Liver (tissue), 3 donors: Measurements from ENCODE around the gene CYP4F22.

Source experiments
- CTCF ChIP-seq: fragments of 150-350 bp; IDR thresholded peaks from 2 replicates; pipeline ENCODE4 v1.5.1; 2017; ENCODE audit warnings: improper control_type of control experiment, low read depth, low read length; ENCODE audit not compliant: missing input control
- EGR1 ChIP-seq, 2 donors: IDR thresholded peaks; 2 replicates each; pipeline ENCODE4 v1.6.1; 2016 to 2018; ENCODE audit warnings: antibody characterized with exemption in 2 of 2, low read depth in 2 of 2
- GABPA ChIP-seq, 2 donors: IDR thresholded peaks in 1 of 2; conservative IDR thresholded peaks in 1 of 2; 2 replicates each; pipeline ENCODE4 v1.6.1; 2016; ENCODE audit warnings: antibody characterized with exemption in 2 of 2, mild to moderate bottlenecking in 1 of 2, moderate library complexity in 1 of 2
- JUND ChIP-seq, 2 donors: IDR thresholded peaks; 2 replicates each; pipeline ENCODE4 v1.6.1; 2016; ENCODE audit warnings: antibody characterized with exemption in 2 of 2
- RAD21 ChIP-seq, 2 donors: IDR thresholded peaks; 2 replicates each; pipeline ENCODE4 v1.6.1; 2016; ENCODE audit warnings: antibody characterized with exemption in 2 of 2, mild to moderate bottlenecking in 2 of 2
- TAF1 ChIP-seq: conservative IDR thresholded peaks from 2 replicates; pipeline ENCODE4 v1.6.1; 2016; ENCODE audit warnings: antibody characterized with exemption, mild to moderate bottlenecking
- YY1 ChIP-seq: IDR thresholded peaks from 2 replicates; pipeline ENCODE4 v1.6.1; 2016; ENCODE audit warnings: antibody characterized with exemption, mild to moderate bottlenecking
- ZBTB33 ChIP-seq: IDR thresholded peaks from 2 replicates; pipeline ENCODE4 v1.6.1; 2016; ENCODE audit warnings: antibody characterized with exemption
- TF ChIP-seq, protein P1 (sequence below): IDR thresholded peaks from 2 replicates; pipeline ENCODE4 v1.6.1; 2016; ENCODE audit warnings: antibody characterized with exemption, mild to moderate bottlenecking
- donor health status: healthy.
- donor health status: healthy.

DNA sequence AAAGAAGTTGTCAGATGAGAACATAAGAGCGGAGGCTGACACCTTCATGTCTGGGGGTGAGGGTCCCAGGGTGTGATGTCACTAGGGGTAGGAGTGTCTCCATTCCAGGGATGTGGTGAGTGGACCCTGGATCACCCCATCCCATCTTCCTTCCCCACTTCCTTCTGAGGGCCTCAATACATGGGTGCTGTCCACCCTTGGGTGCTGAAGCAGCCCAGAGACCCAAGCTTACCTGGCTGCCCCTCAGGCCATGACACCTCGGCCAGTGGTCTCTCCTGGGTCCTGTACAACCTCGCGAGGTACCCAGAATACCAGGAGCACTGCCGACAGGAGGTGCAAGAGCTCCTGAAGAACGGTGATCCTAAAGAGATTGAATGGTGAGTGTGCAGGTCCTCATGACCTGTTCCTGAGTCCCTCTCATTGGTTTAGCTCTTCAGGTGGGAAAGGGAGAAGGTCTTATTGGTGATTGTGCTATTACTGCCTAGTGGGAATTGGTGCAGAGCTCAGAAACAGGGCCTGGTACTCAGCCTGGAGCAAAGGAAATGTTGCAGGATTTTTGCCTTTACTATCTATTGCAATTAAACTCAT lies 69.0 kb downstream of the CYP4F22 start:
- TF ChIP-seq GABPA (IDR thresholded peaks at IDR 0.05 in 1 of 2, conservative IDR thresholded peaks at IDR 0.05 in 1 of 2) = no peak
- TF ChIP-seq YY1 = no peak
- TF ChIP-seq CTCF = no peak
- TF ChIP-seq TAF1 = no peak
- no peak for TF ChIP-seq RAD21 (IDR thresholded peaks at IDR 0.05)
- no peak for TF ChIP-seq EGR1 (IDR thresholded peaks at IDR 0.05; ENCODE audit: low read depth in 2 of 2)
- TF ChIP-seq, protein P1, sequence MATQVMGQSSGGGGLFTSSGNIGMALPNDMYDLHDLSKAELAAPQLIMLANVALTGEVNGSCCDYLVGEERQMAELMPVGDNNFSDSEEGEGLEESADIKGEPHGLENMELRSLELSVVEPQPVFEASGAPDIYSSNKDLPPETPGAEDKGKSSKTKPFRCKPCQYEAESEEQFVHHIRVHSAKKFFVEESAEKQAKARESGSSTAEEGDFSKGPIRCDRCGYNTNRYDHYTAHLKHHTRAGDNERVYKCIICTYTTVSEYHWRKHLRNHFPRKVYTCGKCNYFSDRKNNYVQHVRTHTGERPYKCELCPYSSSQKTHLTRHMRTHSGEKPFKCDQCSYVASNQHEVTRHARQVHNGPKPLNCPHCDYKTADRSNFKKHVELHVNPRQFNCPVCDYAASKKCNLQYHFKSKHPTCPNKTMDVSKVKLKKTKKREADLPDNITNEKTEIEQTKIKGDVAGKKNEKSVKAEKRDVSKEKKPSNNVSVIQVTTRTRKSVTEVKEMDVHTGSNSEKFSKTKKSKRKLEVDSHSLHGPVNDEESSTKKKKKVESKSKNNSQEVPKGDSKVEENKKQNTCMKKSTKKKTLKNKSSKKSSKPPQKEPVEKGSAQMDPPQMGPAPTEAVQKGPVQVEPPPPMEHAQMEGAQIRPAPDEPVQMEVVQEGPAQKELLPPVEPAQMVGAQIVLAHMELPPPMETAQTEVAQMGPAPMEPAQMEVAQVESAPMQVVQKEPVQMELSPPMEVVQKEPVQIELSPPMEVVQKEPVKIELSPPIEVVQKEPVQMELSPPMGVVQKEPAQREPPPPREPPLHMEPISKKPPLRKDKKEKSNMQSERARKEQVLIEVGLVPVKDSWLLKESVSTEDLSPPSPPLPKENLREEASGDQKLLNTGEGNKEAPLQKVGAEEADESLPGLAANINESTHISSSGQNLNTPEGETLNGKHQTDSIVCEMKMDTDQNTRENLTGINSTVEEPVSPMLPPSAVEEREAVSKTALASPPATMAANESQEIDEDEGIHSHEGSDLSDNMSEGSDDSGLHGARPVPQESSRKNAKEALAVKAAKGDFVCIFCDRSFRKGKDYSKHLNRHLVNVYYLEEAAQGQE = peak; percentile 93
- TF ChIP-seq ZBTB33 = no peak
- no peak for TF ChIP-seq JUND (IDR thresholded peaks at IDR 0.05)
